ENCODE data around the gene DMD. TPM values are rescaled to one million over a fixed set of nuclear protein-coding genes. Genes with fewer than 3 reads are reported as not detected.
"Not testable (repeated sequence)": the region's sequence is repeated elsewhere in the genome, so short reads cannot be mapped to it uniquely, and the experiment has no call there.

The DMD gene
- total RNA-seq, 1 experiment from 2014 or later: 19.3 TPM

DNA sequence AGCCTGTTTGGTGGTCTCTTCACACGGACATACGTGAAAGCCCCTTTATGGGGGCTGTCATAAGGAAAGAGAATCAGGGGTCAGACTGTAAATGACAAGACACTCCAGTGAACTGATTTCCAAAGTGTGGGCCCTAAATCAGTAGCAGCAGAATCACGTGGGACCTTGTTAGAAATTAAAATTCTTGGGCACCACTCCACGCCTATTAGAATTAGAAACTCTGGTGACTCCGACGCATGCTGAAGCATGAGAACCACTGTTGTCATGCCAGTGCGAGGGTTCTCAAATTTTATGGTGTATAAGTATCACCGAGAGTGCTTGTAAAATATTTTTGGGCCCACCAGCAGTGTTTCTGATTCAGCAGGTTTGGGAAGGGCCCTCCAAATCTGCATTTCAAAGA is 672.8 kb downstream of the DMD start:
- Mint-ChIP-seq H3K27me3 (ENCODE audit: insufficient read depth, unreplicated experiment) (peaks cover 29% of the 10 kb centered on the region), H3K4me3 (ENCODE audit: unreplicated experiment) (no peak overlapping the region), H3K4me1 (ENCODE audit: insufficient read depth, unreplicated experiment) (no peaks in the 10 kb centered on the region), H3K27ac (ENCODE audit: low read depth, unreplicated experiment) (no peak overlapping the region), H3K9me3 (ENCODE audit: unreplicated experiment) (no peaks in the 10 kb centered on the region), H3K36me3 (ENCODE audit: insufficient read depth, unreplicated experiment) (no peaks in the 10 kb centered on the region)
- ChIA-PET POLR2A (no interaction called here), CTCF (no interaction called here)
- DNase-seq (ENCODE audit: unreplicated experiment): no peak
- TF ChIP-seq, protein P1, sequence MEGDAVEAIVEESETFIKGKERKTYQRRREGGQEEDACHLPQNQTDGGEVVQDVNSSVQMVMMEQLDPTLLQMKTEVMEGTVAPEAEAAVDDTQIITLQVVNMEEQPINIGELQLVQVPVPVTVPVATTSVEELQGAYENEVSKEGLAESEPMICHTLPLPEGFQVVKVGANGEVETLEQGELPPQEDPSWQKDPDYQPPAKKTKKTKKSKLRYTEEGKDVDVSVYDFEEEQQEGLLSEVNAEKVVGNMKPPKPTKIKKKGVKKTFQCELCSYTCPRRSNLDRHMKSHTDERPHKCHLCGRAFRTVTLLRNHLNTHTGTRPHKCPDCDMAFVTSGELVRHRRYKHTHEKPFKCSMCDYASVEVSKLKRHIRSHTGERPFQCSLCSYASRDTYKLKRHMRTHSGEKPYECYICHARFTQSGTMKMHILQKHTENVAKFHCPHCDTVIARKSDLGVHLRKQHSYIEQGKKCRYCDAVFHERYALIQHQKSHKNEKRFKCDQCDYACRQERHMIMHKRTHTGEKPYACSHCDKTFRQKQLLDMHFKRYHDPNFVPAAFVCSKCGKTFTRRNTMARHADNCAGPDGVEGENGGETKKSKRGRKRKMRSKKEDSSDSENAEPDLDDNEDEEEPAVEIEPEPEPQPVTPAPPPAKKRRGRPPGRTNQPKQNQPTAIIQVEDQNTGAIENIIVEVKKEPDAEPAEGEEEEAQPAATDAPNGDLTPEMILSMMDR (IDR thresholded peaks at IDR 0.05; ENCODE audit: unreplicated experiment): no peak
- intact Hi-C loops (cut with micrococcal nuclease): no loop called here
- no TSS peak for BruUV-seq (replicated peaks)

DNA sequence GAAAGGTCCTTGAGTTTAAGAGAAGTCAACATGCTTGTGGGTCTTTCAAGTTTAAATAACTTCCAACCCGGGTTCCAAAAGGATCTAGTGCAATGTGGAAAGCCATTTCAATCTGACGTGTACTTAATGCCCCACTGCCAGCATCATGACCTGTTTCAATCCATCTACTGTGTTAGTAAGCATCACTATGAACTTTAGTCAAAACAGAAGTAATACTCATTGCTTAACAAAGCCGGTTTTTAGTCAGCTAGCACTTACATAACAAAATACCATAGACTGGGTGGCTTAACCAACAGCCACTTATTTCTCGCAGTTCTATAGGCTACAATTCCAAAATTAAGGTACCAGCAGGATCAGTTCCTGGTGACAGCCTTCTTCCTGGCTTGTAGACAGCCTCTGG is 677.5 kb downstream of the DMD start:
- intact Hi-C loops (cut with micrococcal nuclease): no loop called here
- Mint-ChIP-seq H3K4me3 (ENCODE audit: unreplicated experiment) (no peak overlapping the region), H3K36me3 (ENCODE audit: insufficient read depth, unreplicated experiment) (no peaks in the 10 kb centered on the region), H3K27ac (ENCODE audit: low read depth, unreplicated experiment) (no peak overlapping the region), H3K27me3 (ENCODE audit: insufficient read depth, unreplicated experiment) (peaks cover 29% of the 10 kb centered on the region), H3K4me1 (ENCODE audit: insufficient read depth, unreplicated experiment) (no peaks in the 10 kb centered on the region), H3K9me3 (ENCODE audit: unreplicated experiment) (no peaks in the 10 kb centered on the region)
- no TSS peak for BruUV-seq (replicated peaks)
- ChIA-PET POLR2A (no interaction called here), CTCF (no interaction called here)
- TF ChIP-seq, protein P1 (IDR thresholded peaks at IDR 0.05; ENCODE audit: unreplicated experiment): no peak
- no peak for DNase-seq (ENCODE audit: unreplicated experiment)

DNA sequence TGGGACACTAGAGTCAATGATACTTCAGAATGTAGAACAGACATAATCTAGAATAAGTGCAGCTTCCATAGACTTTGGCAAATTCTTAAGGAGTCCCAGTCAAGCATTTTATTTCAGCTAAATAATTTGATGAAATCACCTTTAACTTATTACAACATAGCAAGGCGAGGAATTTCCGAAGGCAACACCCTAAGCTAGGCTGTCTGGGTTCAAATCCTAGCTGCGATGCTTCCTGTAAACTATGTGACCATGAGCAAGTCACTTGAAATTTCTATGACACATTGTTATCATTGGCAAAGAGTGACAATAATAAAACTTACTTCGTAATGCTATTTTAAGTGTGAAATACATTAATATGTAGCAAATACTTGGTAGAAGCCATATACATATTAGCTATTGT is 679.1 kb downstream of the DMD start:
- ChIA-PET POLR2A (interaction anchor here (0.6 kb wide), 1 partner anchor 673 kb away, joined by 3 read pairs; no protein-coding TSS in a partner anchor), CTCF (interaction anchor here (0.7 to 1.4 kb wide), 3 partner anchors 10 to 878 kb away, joined by 3 to 4 read pairs (median 4); no protein-coding TSS in a partner anchor)
- H3K4me1 Mint-ChIP-seq (ENCODE audit: insufficient read depth, unreplicated experiment): no peaks in the 10 kb centered on the region
- TF ChIP-seq, protein P1 (IDR thresholded peaks at IDR 0.05; ENCODE audit: unreplicated experiment): no peak
- H3K4me3 Mint-ChIP-seq (ENCODE audit: unreplicated experiment): no peak overlapping the region
- H3K27ac Mint-ChIP-seq (ENCODE audit: low read depth, unreplicated experiment): no peak overlapping the region
- peaks cover 22% of the 10 kb centered on the region for H3K27me3 Mint-ChIP-seq (ENCODE audit: insufficient read depth, unreplicated experiment)
- no peaks in the 10 kb centered on the region for H3K36me3 Mint-ChIP-seq (ENCODE audit: insufficient read depth, unreplicated experiment)
- H3K9me3 Mint-ChIP-seq (ENCODE audit: unreplicated experiment): no peaks in the 10 kb centered on the region
- intact Hi-C loops (cut with micrococcal nuclease): no loop called here
- peak; percentile 13 for DNase-seq (ENCODE audit: unreplicated experiment)
- BruUV-seq (replicated peaks): no TSS peak

DNA sequence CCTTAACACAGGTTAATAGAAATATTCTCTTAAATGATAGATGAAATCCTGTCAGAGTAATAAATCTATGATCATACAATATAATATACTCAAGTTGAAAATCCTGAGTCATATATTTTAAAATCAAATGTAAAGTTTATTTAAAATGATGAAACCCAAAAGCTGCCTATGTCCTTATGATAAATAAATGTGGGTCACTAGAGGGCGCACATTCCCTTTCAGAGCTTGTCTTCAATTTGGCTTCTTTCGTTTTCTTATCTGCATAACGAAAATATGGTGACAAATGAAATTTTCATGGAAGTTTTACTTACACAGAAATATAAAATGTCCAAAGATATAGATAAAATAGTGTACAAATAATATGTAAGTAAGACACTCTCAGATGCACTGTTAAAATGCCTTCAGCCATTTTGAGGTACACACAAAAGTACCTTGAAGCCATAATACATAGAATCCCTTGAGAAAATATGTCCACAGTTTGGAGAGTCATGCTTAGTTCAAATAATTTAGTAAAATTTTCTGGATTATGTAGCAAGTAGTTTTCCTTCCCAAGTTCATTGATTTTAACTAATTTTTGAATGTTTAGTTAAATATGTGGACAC is 680.4 kb downstream of the DMD start:
- Mint-ChIP-seq H3K4me1 (ENCODE audit: insufficient read depth, unreplicated experiment) (no peaks in the 10 kb centered on the region), H3K27ac (ENCODE audit: low read depth, unreplicated experiment) (no peak overlapping the region), H3K36me3 (ENCODE audit: insufficient read depth, unreplicated experiment) (no peaks in the 10 kb centered on the region), H3K4me3 (ENCODE audit: unreplicated experiment) (peak overlapping the region; percentile 25), H3K9me3 (ENCODE audit: unreplicated experiment) (no peaks in the 10 kb centered on the region), H3K27me3 (ENCODE audit: insufficient read depth, unreplicated experiment) (peaks cover 14% of the 10 kb centered on the region)
- intact Hi-C loops (cut with micrococcal nuclease): loop anchor here (1.0 to 2.0 kb wide), 4 partner anchors 142 to 1770 kb away; no protein-coding TSS in a partner anchor
- ChIA-PET POLR2A (no interaction called here), CTCF (interaction anchor here (0.5 to 1.9 kb wide), 6 partner anchors 17 to 894 kb away, joined by 3 to 7 read pairs (median 3); no protein-coding TSS in a partner anchor)
- no TSS peak for BruUV-seq (replicated peaks)
- peak; percentile 66 for DNase-seq (ENCODE audit: unreplicated experiment)
- TF ChIP-seq, protein P1 (IDR thresholded peaks at IDR 0.05; ENCODE audit: unreplicated experiment): peak; percentile 52

DNA sequence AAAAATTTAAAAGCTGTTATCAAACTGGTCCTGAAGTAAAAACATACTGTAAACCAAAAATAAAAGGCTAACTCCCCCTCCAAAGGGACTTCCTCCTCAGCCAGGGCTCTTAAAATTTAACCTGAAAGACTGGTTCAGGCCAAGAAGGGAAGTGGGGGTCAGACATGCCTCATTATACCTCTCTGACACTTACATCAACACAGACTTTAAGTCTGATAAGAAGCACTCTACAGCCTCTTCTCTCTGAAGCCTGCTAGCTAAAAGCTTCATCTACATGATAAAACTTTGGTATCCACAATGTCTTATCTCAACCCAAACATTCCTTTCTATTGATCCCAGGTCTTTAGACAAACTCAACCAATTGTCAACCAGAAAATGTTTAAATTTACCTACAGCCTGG is 682.9 kb downstream of the DMD start:
- H3K4me1 Mint-ChIP-seq (ENCODE audit: insufficient read depth, unreplicated experiment); H3K4me3 Mint-ChIP-seq (ENCODE audit: unreplicated experiment); DNase-seq (ENCODE audit: unreplicated experiment); POLR2A ChIA-PET; H3K9me3 Mint-ChIP-seq (ENCODE audit: unreplicated experiment); H3K27ac Mint-ChIP-seq (ENCODE audit: low read depth, unreplicated experiment); H3K36me3 Mint-ChIP-seq (ENCODE audit: insufficient read depth, unreplicated experiment); BruUV-seq (replicated peaks); intact Hi-C loops (cut with micrococcal nuclease): not testable (repeated sequence)
- CTCF ChIA-PET: interaction anchor here (0.7 kb wide), 2 partner anchors 15 to 130 kb away, joined by 4 to 5 read pairs; no protein-coding TSS in a partner anchor
- peaks cover 22% of the 10 kb centered on the region for H3K27me3 Mint-ChIP-seq (ENCODE audit: insufficient read depth, unreplicated experiment)

All from MCF 10A (cell line).